GM10248 (cell line): ENCODE results near the gene MVD.
A peak's percentile ranks its signal among the peaks of the same experiment; 100 is the strongest.

Source experiments
- CTCF ChIA-PET: fragments of 300-600 bp; sonication (Branson Sonifier 250); formaldehyde crosslinking; extraction: SDS; loops from one replicate; lab custom pipeline; 2021; ENCODE audit warnings: antibody characterized with exemption; lab: Yijun Ruan, JAX
- POLR2A ChIA-PET: fragments of 350-650 bp; sonication (Branson Sonifier 250); formaldehyde crosslinking; extraction: SDS; loops from one replicate; lab custom pipeline; 2020; ENCODE audit warnings: antibody characterized with exemption; lab: Yijun Ruan, JAX
- DNase-seq: peaks from one replicate; pipeline ENCODE4 v3.0.0; 2012; ENCODE audit errors: extremely low spot score
- TF ChIP-seq, protein P1 (sequence below): IDR thresholded peaks from 2 replicates; pipeline ENCODE4 v1.5.1; 2012; ENCODE audit warnings: mild to moderate bottlenecking, low read depth; ENCODE audit errors: extremely low read depth, missing control alignments, control extremely low read depth

The MVD gene

DNA sequence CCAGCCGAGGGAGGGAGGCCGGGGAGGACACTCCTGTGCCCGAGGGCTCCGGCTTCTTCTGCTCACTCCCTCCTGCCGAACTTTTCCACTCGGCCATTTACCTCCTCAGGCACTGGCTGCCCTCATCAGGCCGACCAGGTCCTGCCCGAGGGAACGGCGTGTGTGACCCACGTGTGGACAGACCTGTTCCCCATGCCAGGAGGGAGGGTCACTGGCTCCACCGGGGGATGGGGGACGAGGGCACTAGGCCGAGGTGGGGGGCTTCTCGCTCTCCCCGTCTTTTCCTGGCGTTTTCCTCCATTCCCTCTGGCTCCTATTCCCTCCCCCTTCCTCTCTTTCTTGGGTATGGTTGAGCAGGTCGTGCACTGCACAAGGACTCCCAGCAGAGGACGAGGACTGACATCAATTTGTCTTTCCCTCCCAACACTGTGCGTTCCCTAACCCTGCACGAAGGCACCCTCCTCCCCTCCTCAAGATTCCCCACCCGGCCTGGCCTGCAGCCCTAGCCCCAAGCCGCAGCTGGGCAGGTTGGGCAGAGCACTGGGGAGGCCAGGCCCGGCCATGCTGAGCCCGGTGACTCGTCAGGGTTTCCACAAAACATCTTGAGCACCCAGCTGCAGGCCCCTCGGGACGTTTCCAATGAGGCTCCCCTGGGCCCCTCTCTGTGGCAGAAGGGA, 27.8 kb downstream of the MVD start:
- DNase-seq: no peak
- TF ChIP-seq, protein P1, sequence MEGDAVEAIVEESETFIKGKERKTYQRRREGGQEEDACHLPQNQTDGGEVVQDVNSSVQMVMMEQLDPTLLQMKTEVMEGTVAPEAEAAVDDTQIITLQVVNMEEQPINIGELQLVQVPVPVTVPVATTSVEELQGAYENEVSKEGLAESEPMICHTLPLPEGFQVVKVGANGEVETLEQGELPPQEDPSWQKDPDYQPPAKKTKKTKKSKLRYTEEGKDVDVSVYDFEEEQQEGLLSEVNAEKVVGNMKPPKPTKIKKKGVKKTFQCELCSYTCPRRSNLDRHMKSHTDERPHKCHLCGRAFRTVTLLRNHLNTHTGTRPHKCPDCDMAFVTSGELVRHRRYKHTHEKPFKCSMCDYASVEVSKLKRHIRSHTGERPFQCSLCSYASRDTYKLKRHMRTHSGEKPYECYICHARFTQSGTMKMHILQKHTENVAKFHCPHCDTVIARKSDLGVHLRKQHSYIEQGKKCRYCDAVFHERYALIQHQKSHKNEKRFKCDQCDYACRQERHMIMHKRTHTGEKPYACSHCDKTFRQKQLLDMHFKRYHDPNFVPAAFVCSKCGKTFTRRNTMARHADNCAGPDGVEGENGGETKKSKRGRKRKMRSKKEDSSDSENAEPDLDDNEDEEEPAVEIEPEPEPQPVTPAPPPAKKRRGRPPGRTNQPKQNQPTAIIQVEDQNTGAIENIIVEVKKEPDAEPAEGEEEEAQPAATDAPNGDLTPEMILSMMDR: peak; percentile 0
- ChIA-PET POLR2A (no interaction called here), CTCF (no interaction called here)

DNA sequence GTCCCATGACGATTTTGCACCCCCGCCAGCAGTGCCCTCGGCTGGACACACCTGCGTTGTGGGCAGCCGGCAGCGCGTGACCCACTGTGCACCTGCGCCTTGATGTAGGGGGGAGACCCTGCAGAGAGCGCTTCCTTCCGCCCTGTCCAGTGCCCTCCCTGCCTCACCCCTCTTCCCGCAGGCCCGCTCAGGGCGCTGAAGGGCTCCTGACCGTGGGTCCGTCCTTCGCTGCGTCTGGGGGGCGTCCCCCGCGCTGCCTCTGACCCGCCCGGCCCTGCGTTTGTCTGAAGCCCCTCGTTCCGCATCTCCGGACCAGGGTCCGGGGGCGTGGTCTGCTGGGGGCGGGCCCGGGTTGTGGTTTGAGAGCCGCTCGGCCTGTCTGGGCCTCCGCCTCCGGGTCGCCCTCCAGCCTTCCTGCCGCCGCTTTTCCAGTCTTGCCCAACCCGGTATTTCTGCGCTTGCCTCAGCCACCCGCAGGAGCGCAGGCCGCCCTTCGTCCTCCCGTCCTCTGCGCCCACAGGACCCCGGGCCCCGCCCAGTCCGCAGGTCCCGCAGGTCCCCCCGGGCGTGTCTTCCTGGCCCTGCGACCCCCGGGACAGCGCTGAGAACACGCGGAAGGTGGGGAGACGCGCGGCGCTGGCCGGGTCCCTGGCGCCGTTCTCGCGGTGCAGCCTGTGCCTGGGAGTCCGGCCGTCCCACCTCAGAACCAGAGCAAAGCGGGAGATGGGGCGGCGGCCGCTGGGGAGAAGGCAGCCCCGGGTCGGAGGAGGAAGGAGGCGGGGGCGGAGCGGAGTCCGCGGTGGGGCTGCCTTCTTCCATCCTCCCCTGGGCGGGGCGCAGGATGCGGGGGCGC, 28.5 kb downstream of the MVD start:
- ChIA-PET CTCF (interaction anchor here (0.8 to 2.1 kb wide), 6 partner anchors 15 to 64 kb away, joined by 3 to 8 read pairs (median 4); partner anchors contain the start of genes MVD and ZC3H18), POLR2A (interaction anchor here (0.7 kb wide), 1 partner anchor 47 kb away, joined by 4 read pairs; no protein-coding TSS in a partner anchor)
- peak; percentile 83 for DNase-seq
- TF ChIP-seq, protein P1: no peak

- TF ChIP-seq, protein P1: peak; percentile 67
- ChIA-PET CTCF (interaction anchor here (0.8 to 2.1 kb wide), 12 partner anchors 14 to 73 kb away, joined by 3 to 8 read pairs (median 4); partner anchors contain the start of genes MVD and ZC3H18), POLR2A (interaction anchor here (0.6 to 0.7 kb wide), 2 partner anchors 48 to 1171 kb away, joined by 3 to 4 read pairs; no protein-coding TSS in a partner anchor)
- DNase-seq: peak; percentile 82
Observed at GRCh38 chr16:88633684-88634140, 29.2 kb downstream of the MVD start.

DNA sequence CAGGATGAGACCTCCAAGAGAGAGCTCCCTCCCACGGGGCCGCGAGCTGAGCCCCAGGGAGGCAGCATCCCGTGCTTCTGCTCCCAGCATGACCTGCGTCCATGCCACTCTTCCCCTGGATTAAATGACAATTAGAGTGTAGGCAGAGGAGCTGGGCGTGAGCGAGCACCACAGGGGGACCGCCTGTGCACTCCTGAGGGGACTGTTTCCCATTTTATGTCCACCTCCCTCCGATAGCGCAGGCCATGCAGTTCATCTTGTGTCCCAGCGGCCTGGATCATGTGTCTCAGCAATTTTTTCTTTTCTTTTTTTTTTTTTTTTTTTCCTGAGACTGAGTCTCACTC, 30.3 kb downstream of the MVD start:
- ChIA-PET CTCF (interaction anchor here (0.8 to 2.1 kb wide), 8 partner anchors 15 to 62 kb away, joined by 3 to 8 read pairs (median 3); partner anchors contain the start of genes MVD and ZC3H18), POLR2A (no interaction called here)
- no peak for DNase-seq
- TF ChIP-seq, protein P1: no peak

DNA sequence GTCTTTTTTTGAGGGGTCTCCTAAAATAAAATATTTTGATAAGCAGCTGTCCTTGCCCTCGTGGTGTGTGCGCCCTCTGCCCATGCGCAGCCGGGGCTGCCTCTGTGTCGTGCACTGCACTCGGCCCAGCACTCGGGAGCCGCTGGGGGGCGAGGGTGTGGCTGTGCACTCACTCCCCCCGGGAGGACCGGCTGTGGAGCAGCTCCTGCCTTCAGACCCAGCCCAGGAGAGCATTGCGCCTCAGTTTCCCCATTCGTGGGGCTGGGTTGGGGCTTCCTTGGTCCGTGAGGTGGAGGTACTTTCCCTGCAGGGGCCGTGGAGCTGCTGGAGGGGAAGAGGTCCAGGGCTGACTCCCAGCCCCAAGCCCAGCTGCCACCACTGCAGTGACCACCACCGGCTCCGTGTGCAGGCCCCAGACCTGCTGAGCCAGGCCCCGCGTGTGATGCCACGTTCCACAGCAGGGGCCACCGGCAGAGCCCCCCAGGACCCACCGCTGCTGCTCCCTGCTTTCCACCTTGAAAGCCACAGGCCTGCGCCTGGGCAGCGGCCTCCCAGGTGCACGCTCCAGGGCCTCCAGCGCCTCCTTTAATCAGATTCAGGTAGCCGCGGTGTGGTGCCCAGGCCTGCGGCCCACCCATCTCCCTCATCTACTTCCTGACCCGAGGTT, 30.8 kb downstream of the MVD start:
- TF ChIP-seq, protein P1: no peak
- DNase-seq: no peak
- ChIA-PET CTCF (interaction anchor here (0.8 to 2.1 kb wide), 5 partner anchors 15 to 62 kb away, joined by 3 to 8 read pairs (median 3); partner anchors contain the start of gene ZC3H18), POLR2A (no interaction called here)
